Sigmoid colon (tissue), 7 donors: ENCODE data around the gene MAGI2. TPM values are rescaled to one million over a fixed set of nuclear protein-coding genes. Genes with fewer than 3 reads are reported as not detected.

Source experiments
- DNase-seq: peaks from one replicate; pipeline ENCODE4 v3.0.0-alpha.2; 2019
- H3K27ac ChIP-seq, 4 donors: fragments of 200-600 bp; sonication (generic); one replicate each; pipeline ENCODE4 v1.5.1; 2016 to 2019; ENCODE audit warnings: mild to moderate bottlenecking in 1 of 4
- H3K27me3 ChIP-seq, 3 donors: fragments of 200-600 bp; sonication (generic); one replicate each; pipeline ENCODE4 v1.5.1; 2019; ENCODE audit warnings: mild to moderate bottlenecking in 1 of 3
- H3K36me3 ChIP-seq, 4 donors: fragments of 200-600 bp; sonication (generic); one replicate each; pipeline ENCODE4 v1.5.1; 2016 to 2019
- H3K4me1 ChIP-seq, 4 donors: fragments of 200-600 bp; sonication (generic); one replicate each; pipeline ENCODE4 v1.5.1; 2017 to 2019
- H3K4me3 ChIP-seq, 4 donors: fragments of 200-600 bp; sonication (generic); one replicate each; pipeline ENCODE4 v1.5.1; 2017 to 2019; ENCODE audit warnings: mild to moderate bottlenecking in 2 of 4, moderate library complexity in 1 of 4
- H3K9me3 ChIP-seq, 4 donors: fragments of 200-600 bp in 3 of 4; sonication (generic) in 3 of 4; one replicate each; pipeline versions ENCODE4 v1.5.1 to v1.6.1; 2013 to 2019
- CTCF ChIP-seq, 4 experiments: fragments of 450-650 bp in 3 of 4; fragments of 200-600 bp in 1 of 4; IDR thresholded peaks; one replicate each; pipeline ENCODE4 v1.5.1; 2016 to 2019; ENCODE audit warnings: antibody characterized with exemption in 4 of 4, mild to moderate bottlenecking in 3 of 4, moderate library complexity in 2 of 4
- EP300 ChIP-seq, 4 donors: sonication (generic); formaldehyde crosslinking; IDR thresholded peaks; one replicate each; pipeline ENCODE4 v1.6.1; 2017; ENCODE audit warnings: antibody characterized with exemption in 4 of 4
- POLR2A ChIP-seq, 2 donors: fragments of 450-650 bp; IDR thresholded peaks; one replicate each; pipeline ENCODE4 v1.6.1; 2016; ENCODE audit warnings: antibody characterized with exemption in 2 of 2, mild to moderate bottlenecking in 2 of 2, moderate library complexity in 2 of 2
- POLR2AphosphoS5 ChIP-seq, 4 donors: sonication (generic); formaldehyde crosslinking; IDR thresholded peaks; one replicate each; pipeline ENCODE4 v1.6.1; 2017; ENCODE audit warnings: antibody characterized with exemption in 4 of 4
- WGBS, 2 donors: extraction: QIAGEN DNeasy Blood & Tissue Kit; methylation state at CpG; one replicate each; pipeline ENCODE4 v1.1.7; 2013; 5-methylcytosine and 5-hydroxymethylcytosine counted together
- intact Hi-C: fragments of 100-400 bp; cut with DNase I; formaldehyde crosslinking; loops from one replicate; pipeline ENCODE4 v1.15.1; 2023
- polyA plus RNA-seq, 3 donors: library from polyadenylated mRNA; stranded (reverse); fragments of 200-250 nt; gene quantifications; one replicate each; pipeline ENCODE4 v1.2.3, GENCODE V29; 2013
- total RNA-seq, 4 donors: library from RNA; depleted of rRNA; stranded (reverse); fragments of >200 nt; gene quantifications; one replicate each; pipeline ENCODE4 v1.1.0, GENCODE V29; 2016
- donor health status: healthy with polysubstance abuse.
- donor health status: Bipolar disorder and iron deficiency.
- donor health status: healthy.

MAGI2 gene
- total and polyA plus RNA-seq, 7 donors = 0.69 to 26.9 (median 14.7) TPM

GRCh38 chr7:79337717-79338116, 115.8 kb downstream of the MAGI2 start:
- intact Hi-C loops = no loop called here
- Histone ChIP-seq H3K9me3 (no peaks in the 10 kb centered on the region), H3K27ac (no peak overlapping the region), H3K4me1 (peaks cover 0 to 5% (median 0%) of the 10 kb centered on the region in 4 donors), H3K36me3 (no peaks in the 10 kb centered on the region), H3K27me3 (no peaks in the 10 kb centered on the region), H3K4me3 (no peak overlapping the region)
- TF ChIP-seq POLR2AphosphoS5 (IDR thresholded peaks at IDR 0.05) (no peak), CTCF (IDR thresholded peaks at IDR 0.05) (no peak), POLR2A (IDR thresholded peaks at IDR 0.05) (no peak), EP300 (IDR thresholded peaks at IDR 0.05) (no peak)
- 59 to 78% methylated on average over 5 of the region's 5 CpGs for WGBS, 2 donors
- DNase-seq = no peak

- Histone ChIP-seq H3K27me3 (no peaks in the 10 kb centered on the region), H3K4me3 (no peak overlapping the region), H3K4me1 (peaks cover 0 to 5% (median 0%) of the 10 kb centered on the region in 4 donors), H3K27ac (no peak overlapping the region), H3K9me3 (no peaks in the 10 kb centered on the region), H3K36me3 (no peaks in the 10 kb centered on the region)
- no peak for DNase-seq
- intact Hi-C loops = no loop called here
- WGBS, 2 donors = 58 to 76% methylated on average over 2 of the region's 2 CpGs
- TF ChIP-seq POLR2A (IDR thresholded peaks at IDR 0.05) (no peak), POLR2AphosphoS5 (IDR thresholded peaks at IDR 0.05) (no peak), EP300 (IDR thresholded peaks at IDR 0.05) (no peak), CTCF (IDR thresholded peaks at IDR 0.05) (no peak)
These were observed 118.6 kb downstream of the MAGI2 start for GRCh38 chr7:79334841-79335240.

GRCh38 chr7:79334334-79334733, 119.1 kb downstream of the MAGI2 start:
- Histone ChIP-seq H3K9me3 (no peaks in the 10 kb centered on the region), H3K27me3 (no peaks in the 10 kb centered on the region), H3K27ac (no peak overlapping the region), H3K36me3 (no peaks in the 10 kb centered on the region), H3K4me3 (no peak overlapping the region), H3K4me1 (peaks cover 0 to 5% (median 0%) of the 10 kb centered on the region in 4 donors)
- intact Hi-C loops = no loop called here
- no peak for DNase-seq
- TF ChIP-seq POLR2AphosphoS5 (IDR thresholded peaks at IDR 0.05) (no peak), EP300 (IDR thresholded peaks at IDR 0.05) (no peak), CTCF (IDR thresholded peaks at IDR 0.05) (no peak), POLR2A (IDR thresholded peaks at IDR 0.05) (no peak)

- TF ChIP-seq CTCF (IDR thresholded peaks at IDR 0.05) (no peak), POLR2AphosphoS5 (IDR thresholded peaks at IDR 0.05) (no peak), POLR2A (IDR thresholded peaks at IDR 0.05) (no peak), EP300 (IDR thresholded peaks at IDR 0.05) (no peak)
- intact Hi-C loops = no loop called here
- Histone ChIP-seq H3K4me1 (peaks cover 0 to 5% (median 0%) of the 10 kb centered on the region in 4 donors), H3K9me3 (no peaks in the 10 kb centered on the region), H3K4me3 (no peak overlapping the region), H3K27me3 (no peaks in the 10 kb centered on the region), H3K27ac (no peak overlapping the region), H3K36me3 (no peaks in the 10 kb centered on the region)
- 49 to 63% methylated on average over 2 of the region's 2 CpGs for WGBS, 2 donors
- DNase-seq = no peak
These were observed 121.4 kb downstream of the MAGI2 start for GRCh38 chr7:79332091-79332490.

GRCh38 chr7:79329464-79329863, 124.0 kb downstream of the MAGI2 start:
- intact Hi-C loops = no loop called here
- H3K27ac ChIP-seq = no peak overlapping the region
- H3K4me3 ChIP-seq = no peak overlapping the region
- no peak for DNase-seq
- peaks cover 0 to 5% (median 0%) of the 10 kb centered on the region in 4 donors for H3K4me1 ChIP-seq
- H3K27me3 ChIP-seq = no peaks in the 10 kb centered on the region
- no peaks in the 10 kb centered on the region for H3K36me3 ChIP-seq
- 87 to 90% methylated on average over 4 of the region's 4 CpGs for WGBS, 2 donors
- H3K9me3 ChIP-seq = no peaks in the 10 kb centered on the region
- TF ChIP-seq CTCF (IDR thresholded peaks at IDR 0.05) = no peak
- TF ChIP-seq POLR2AphosphoS5 (IDR thresholded peaks at IDR 0.05) = no peak
- no peak for TF ChIP-seq POLR2A (IDR thresholded peaks at IDR 0.05)
- TF ChIP-seq EP300 (IDR thresholded peaks at IDR 0.05) = no peak
